Coronary artery (tissue), 2 donors: ENCODE results near the gene VPS29.
"Not testable (repeated sequence)": the region's sequence is repeated elsewhere in the genome, so short reads cannot be mapped to it uniquely, and the experiment has no call there.

ENCODE experiments used
- DNase-seq: peaks from one replicate; pipeline ENCODE4 v3.0.0-alpha.2; 2017; ENCODE audit warnings: low spot score
- H3K27ac ChIP-seq, 2 donors: fragments of 200-600 bp; sonication (generic); one replicate each; pipeline ENCODE4 v1.5.1; 2016 to 2019
- H3K4me3 ChIP-seq: fragments of 200-600 bp; sonication (generic); 2 replicates; pipeline ENCODE4 v1.5.1; 2016; ENCODE audit warnings: mild to moderate bottlenecking, moderate library complexity
- TF ChIP-seq, protein P1 (sequence below): fragments of 200-600 bp; sonication (generic); IDR thresholded peaks from one replicate; pipeline ENCODE4 v1.5.1; 2019; ENCODE audit warnings: antibody characterized with exemption

Gene VPS29

DNA sequence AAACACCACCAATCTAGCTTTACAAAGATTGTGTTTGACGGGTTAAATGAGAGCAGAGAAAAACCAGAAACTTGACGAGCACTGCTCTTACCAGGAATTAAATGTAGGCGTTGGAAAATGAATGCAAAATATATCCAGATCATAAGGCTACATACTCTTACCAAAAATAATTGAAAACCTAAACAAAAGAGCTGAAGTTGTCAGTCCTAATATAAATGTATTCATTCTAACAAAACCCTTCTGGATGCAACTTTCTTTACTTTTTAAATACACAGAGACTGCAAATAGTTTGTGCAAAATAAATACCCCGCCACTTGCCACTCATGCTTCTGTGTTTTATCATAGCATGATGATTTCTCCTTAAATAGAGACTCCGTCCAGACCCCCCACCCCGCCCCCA lies 32.9 kb upstream of the VPS29 start:
- Histone ChIP-seq H3K4me3 (no peak overlapping the region), H3K27ac (peak overlapping the region in 1 of 2 donors; percentile 13)
- DNase-seq = no peak
- TF ChIP-seq, protein P1, sequence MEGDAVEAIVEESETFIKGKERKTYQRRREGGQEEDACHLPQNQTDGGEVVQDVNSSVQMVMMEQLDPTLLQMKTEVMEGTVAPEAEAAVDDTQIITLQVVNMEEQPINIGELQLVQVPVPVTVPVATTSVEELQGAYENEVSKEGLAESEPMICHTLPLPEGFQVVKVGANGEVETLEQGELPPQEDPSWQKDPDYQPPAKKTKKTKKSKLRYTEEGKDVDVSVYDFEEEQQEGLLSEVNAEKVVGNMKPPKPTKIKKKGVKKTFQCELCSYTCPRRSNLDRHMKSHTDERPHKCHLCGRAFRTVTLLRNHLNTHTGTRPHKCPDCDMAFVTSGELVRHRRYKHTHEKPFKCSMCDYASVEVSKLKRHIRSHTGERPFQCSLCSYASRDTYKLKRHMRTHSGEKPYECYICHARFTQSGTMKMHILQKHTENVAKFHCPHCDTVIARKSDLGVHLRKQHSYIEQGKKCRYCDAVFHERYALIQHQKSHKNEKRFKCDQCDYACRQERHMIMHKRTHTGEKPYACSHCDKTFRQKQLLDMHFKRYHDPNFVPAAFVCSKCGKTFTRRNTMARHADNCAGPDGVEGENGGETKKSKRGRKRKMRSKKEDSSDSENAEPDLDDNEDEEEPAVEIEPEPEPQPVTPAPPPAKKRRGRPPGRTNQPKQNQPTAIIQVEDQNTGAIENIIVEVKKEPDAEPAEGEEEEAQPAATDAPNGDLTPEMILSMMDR = no peak

DNA sequence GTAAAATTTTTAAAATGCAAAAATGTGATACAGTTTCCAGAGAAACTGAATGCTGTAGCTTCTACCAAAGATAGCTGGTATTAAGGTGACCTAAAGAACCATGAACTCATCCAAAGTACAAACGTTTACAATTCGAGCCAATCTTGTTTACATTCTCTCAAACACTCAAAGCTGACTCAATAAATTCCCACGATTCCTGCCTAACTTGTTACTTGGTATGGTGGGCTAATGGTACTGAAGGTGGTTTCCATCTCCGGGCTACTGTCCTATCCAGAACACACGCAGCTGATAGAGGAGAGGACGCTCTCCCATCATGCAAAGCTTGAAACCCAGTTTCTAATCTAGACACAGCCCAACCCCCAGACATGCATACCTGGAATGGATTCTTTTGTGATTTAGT lies 31.7 kb upstream of the VPS29 start:
- no peak for DNase-seq
- TF ChIP-seq, protein P1 = no peak
- no peak overlapping the region for H3K4me3 ChIP-seq
- no peak overlapping the region for H3K27ac ChIP-seq

DNA sequence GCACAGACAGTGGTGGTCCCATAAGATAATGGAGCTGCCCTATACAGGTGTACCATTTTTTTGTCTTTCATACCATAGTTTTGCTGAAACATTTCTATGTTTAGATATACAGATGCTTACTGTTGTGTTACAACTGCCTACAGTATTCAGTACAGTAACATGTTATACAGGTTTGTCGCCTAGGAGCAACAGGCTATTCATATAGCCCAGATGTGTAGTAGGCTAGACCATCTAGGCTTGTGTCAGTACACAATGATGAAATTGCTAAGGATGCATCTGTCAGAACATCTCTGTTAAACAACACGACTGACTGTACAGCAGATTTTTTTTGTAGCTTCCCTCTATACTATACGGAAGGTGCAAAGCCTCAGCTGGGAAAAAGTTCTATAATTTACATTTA lies 30.7 kb upstream of the VPS29 start:
- TF ChIP-seq, protein P1 = no peak
- Histone ChIP-seq H3K4me3 (no peak overlapping the region), H3K27ac (no peak overlapping the region)
- no peak for DNase-seq

DNA sequence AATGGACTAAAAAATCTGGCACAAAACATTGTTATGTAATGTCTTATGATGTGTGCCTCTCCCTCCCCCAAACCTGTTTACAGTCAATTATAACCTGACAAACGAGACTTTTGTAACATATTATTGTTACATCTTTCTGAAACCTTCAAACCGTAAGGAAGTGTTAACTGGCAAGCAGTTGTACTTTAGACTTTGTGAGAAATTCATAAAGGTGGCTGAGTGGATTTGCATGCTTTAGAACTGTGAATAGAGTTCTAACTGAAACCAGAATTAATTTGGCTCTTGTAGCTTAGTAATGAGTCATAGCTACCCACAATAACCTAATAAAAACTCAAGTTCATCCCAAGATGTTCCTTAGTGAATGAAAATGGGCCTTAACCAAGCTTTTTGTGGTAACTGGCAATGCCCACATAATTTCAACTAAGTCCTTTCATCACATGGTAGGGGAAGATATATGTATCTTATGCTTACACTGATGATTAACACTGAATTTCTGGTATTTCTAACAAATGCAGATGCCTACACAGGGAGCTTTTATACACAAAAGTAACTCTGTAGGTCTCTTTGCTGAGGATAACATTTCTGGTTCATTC lies 29.9 kb upstream of the VPS29 start:
- no peak for DNase-seq

DNA sequence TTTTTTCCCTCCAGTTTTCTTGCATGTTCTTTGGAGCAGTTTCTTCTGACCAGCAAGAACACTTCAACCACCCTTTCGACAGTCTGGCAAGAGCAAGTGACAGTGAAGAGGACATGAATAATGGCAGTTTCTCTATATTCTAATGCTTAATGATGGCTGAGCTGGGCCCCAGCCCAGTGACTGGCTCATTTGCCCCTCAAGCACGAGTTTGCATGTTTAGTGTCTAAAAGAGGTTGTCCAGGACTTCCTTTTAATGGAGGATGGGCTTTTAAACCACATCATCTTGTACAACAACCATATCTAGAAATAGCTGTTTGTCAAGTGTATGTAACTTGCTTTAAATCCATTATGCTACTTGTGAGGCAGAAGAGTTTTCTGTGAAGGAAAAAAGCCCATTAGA lies 28.6 kb upstream of the VPS29 start:
- H3K27ac ChIP-seq = no peak overlapping the region
- H3K4me3 ChIP-seq = no peak overlapping the region
- DNase-seq = no peak
- TF ChIP-seq, protein P1 = no peak

More for the DNA sequence above, 29.9 kb upstream of the VPS29 start:
- no peak overlapping the region for H3K4me3 ChIP-seq
- no peak overlapping the region for H3K27ac ChIP-seq
- TF ChIP-seq, protein P1 = no peak

DNA sequence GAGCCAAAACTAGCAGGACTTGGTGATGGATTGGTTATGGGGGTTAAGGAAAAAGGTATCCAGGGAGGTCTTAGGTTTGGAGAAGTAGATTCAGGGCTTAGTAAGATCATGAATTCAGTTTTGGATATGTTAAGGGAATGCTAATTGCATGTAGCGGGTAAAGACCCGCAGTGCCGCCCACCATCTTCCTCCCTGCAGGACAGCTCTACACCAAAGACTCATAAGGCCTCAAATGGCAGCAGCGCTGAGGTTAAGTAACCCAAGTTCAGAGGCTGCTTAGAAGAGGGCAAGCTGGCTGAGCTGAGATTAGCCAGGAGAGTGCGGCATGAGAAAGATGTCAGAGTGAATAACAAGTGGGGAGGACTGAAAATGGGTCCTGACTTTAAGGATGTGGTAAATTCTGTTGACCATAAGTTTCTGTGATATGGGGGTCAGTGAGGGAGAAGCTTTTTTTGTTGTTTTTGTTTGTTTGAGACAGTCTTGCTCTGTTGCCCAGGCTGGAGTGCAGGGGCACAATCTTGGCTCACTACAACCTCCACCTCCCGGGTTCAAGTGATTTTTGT lies 26.4 kb upstream of the VPS29 start:
- H3K4me3 ChIP-seq = no peak overlapping the region
- TF ChIP-seq, protein P1 = no peak
- DNase-seq = no peak
- H3K27ac ChIP-seq = no peak overlapping the region

DNA sequence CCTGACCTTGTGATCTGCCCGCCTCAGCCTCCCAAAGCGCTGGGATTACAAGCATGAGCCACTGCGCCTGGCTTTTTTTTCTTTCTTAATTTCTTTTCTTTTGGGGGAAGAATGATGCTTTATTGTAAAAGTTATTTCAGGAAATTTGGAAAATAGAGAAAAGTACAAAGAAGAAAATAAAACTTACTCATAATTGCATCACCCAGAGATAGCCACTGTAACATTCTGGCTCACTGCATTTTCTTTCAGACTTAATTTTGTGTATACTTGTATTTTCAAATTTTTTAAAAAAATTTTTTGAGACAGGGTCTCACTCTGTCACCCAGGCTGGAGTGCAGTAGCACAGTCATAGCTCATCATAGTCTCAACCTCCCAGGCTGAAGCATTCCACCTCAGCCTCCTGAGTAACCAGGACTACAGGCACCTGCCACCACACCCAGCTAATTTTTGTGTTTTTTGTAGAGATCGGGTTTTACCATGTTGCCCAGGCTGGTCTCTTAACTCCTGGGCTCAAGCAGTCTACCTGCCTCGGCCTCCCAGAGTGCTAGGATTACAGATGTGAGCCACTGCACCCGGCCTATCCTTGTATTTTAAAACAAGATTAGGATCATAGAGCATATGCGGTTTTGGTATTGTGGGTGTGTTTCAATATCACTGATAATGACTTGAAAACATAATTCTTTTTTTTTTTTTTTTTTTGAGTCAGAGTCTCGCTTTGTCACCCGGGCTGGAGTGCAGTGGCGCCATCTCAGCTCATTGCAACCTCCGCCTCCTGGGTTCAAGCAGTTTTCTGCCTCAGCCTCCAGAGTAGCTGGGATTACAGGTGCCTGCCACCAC lies 19.2 kb upstream of the VPS29 start:
- H3K4me3 ChIP-seq, DNase-seq, H3K27ac ChIP-seq: not testable (repeated sequence)

DNA sequence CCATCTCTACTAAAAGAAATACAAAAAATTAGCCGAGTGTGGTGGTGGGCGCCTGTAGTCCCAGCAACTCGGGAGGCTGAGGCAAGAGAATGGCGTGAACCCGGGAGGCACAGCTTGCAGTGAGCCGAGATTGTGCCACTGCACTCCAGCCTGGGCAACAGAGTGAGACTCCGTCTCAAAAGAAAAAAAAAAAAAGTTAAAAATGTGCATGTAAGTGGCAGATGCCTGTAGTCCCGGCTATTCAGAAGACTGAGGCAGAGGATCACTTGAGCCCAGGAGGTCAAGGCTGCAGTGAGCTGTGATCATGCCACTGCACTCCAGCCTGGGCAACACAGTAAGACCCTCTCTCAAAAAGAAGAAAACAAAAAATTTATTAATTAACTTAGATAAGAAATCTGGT lies 16.1 kb upstream of the VPS29 start:
- H3K4me3 ChIP-seq, DNase-seq, H3K27ac ChIP-seq: not testable (repeated sequence)
